Choroid plexus epithelial cell (primary cell): ENCODE data around the gene ENG.
"Not testable (repeated sequence)": the region's sequence is repeated elsewhere in the genome, so short reads cannot be mapped to it uniquely, and the experiment has no call there.

Source experiments
- DNase-seq: peaks from one replicate; pipeline ENCODE4 v3.0.0-alpha.2; 2010; ENCODE audit warnings: low read depth
- H3K4me3 ChIP-seq: 2 replicates; pipeline ENCODE4 v1.5.1; 2011; ENCODE audit warnings: low read depth, mild to moderate bottlenecking, control low read depth, low read length, moderate library complexity
- CTCF ChIP-seq: conservative IDR thresholded peaks from 2 replicates; pipeline ENCODE4 v1.5.1; 2011; ENCODE audit warnings: low read depth, mild to moderate bottlenecking, control low read depth, inconsistent platforms, low read length, moderate library complexity

Gene ENG

GRCh38 chr9:127874301-127875221 lies 20.1 kb upstream of the ENG start:
- no peak for TF ChIP-seq CTCF
- no peak overlapping the region for H3K4me3 ChIP-seq
- no peak for DNase-seq

- no peak for DNase-seq
- no peak for TF ChIP-seq CTCF
- no peak overlapping the region for H3K4me3 ChIP-seq
Observed at GRCh38 chr9:127873886-127874285, 19.4 kb upstream of the ENG start.

GRCh38 chr9:127873223-127873691 lies 18.8 kb upstream of the ENG start:
- no peak overlapping the region for H3K4me3 ChIP-seq
- no peak for DNase-seq
- TF ChIP-seq CTCF = no peak

GRCh38 chr9:127872369-127873222 lies 18.1 kb upstream of the ENG start:
- no peak for DNase-seq
- no peak for TF ChIP-seq CTCF
- H3K4me3 ChIP-seq = no peak overlapping the region

- no peak for DNase-seq
- no peak for TF ChIP-seq CTCF
- no peak overlapping the region for H3K4me3 ChIP-seq
Observed at GRCh38 chr9:127871531-127871930, 17.1 kb upstream of the ENG start.

GRCh38 chr9:127870887-127871286 lies 16.4 kb upstream of the ENG start:
- DNase-seq = no peak
- TF ChIP-seq CTCF = no peak
- no peak overlapping the region for H3K4me3 ChIP-seq

GRCh38 chr9:127870153-127870491 lies 15.7 kb upstream of the ENG start:
- not testable (repeated sequence) for H3K4me3 ChIP-seq

More at GRCh38 chr9:127870153-127870491, 15.7 kb upstream of the ENG start:
- not testable (repeated sequence) for DNase-seq
